ENCODE data around the gene MARK3. TPM values are rescaled to one million over a fixed set of nuclear protein-coding genes. Genes with fewer than 3 reads are reported as not detected.
A peak's percentile ranks its signal among the peaks of the same experiment; 100 is the strongest.

Gene MARK3
- total and polyA plus RNA-seq, 2 of the 13 experiments (the other 11 are each of a cell fraction or from before 2014, with no cell fraction given), result 47.7 to 56.6 TPM

DNA sequence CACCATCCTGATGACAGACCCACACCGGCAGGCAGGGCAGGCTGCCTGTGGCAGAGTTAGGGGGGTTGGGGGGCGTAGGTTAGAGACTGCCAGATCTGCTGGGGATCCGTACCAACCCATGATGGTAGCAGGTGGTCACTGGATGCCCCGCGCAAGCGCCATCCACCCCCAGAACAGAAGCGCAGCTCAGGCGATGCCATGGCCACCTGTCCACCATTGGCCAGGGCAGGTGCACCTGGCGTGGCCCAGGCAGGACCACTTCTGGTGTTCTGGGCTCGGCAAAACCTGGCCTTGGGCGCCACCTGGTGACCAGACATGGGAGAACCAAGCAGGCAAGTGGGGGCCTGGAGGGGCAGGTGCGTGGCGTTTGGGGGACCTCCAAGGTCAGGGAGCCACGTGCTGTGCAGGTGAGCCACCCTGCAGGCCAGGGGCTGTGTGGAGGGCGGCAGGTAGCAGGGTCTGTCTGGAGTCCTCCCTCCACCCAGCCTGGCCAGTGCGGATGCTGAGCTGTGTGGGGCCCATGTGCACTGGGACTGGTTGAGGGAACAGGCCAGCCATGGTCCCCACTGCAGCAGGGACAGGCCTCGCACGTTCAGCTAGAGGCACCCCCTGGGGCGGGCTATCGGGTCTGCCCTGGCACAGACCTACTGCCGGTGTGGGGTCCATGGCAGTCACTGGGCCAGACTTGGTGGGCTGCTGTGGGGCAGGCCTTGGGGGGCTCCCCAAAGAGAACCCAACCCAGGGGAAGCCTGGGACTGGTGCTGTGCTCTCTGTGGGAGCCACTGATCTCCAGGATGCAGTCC lies 161.6 kb downstream of the MARK3 start:
- no peak for FAIRE-seq
- no peak overlapping the region for H3K4me2 ChIP-seq (ENCODE audit: low read depth, low read length)
- no peak overlapping the region for H3K4me3 ChIP-seq (replicated peaks in 1 of 3; ENCODE audit: insufficient read depth in 1 of 3, low read depth in 2 of 3, low read length in 3 of 3)
- H4K20me1 ChIP-seq (ENCODE audit: insufficient read depth, low read length), result no peaks in the 10 kb centered on the region
- ATAC-seq, result peak; percentile 45
- H3K27ac ChIP-seq (ENCODE audit: extremely low read length, insufficient read depth, low read length), result no peak overlapping the region
- in situ Hi-C loops (cut with HindIII; ENCODE audit: extremely low pct_ligation_motif_present, low pct_unique_long_range_greater_than_20kb) (loop anchor here (5.0 kb wide), 1 partner anchor 45 kb away; no protein-coding TSS in a partner anchor), intact Hi-C loops (cut with micrococcal nuclease; ENCODE audit: unreplicated experiment) (loop anchor here (1.0 kb wide), 2 partner anchors 29 to 47 kb away; no protein-coding TSS in a partner anchor)
- DNase-seq (ENCODE audit: low spot score), result peak; percentile 44
- H3K4me1 ChIP-seq (ENCODE audit: insufficient read depth, low read length), result peaks cover 43% of the 10 kb centered on the region
- H3K9ac ChIP-seq (ENCODE audit: insufficient read depth, low read depth, low read length), result no peak overlapping the region
- no TSS peak for BruUV-seq (replicated peaks)
- H3K36me3 ChIP-seq (replicated peaks in 1 of 2; ENCODE audit: control insufficient read depth in 1 of 2, insufficient read depth in 2 of 2, low read length in 2 of 2), result no peaks in the 10 kb centered on the region
- no peaks in the 10 kb centered on the region for H3K79me2 ChIP-seq (ENCODE audit: insufficient read depth, low read length)
- H3K27me3 ChIP-seq (ENCODE audit: control insufficient read depth in 1 of 2, insufficient read depth in 2 of 2, low read length in 2 of 2), result peaks cover 2 to 7% of the 10 kb centered on the region in 2 experiments; a peak in 2 of 5 replicates
- no peak overlapping the region for H2AFZ ChIP-seq (ENCODE audit: low read length)
- ChIA-PET CTCF (ENCODE audit: low intra/inter-chr PET ratio, low total read pairs) (interaction anchor here (0.7 to 2.8 kb wide), 3 partner anchors 28 to 51 kb away, joined by 3 to 38 read pairs (median 31); no protein-coding TSS in a partner anchor), POLR2A (interaction anchor here (0.6 kb wide), 1 partner anchor 12 kb away, joined by 4 read pairs; no protein-coding TSS in a partner anchor)
- 7% methylated on average over 3 of the region's 21 CpGs for WGBS (ENCODE audit: low lambda C conversion rate)
- no peaks in the 10 kb centered on the region for H3K9me3 ChIP-seq (ENCODE audit: low read length)
- no peak for TF ChIP-seq ZKSCAN8 (CRISPR knock-in tag; IDR thresholded peaks at IDR 0.05; ENCODE audit: borderline replicate concordance)
- TF ChIP-seq KDM4B (CRISPR knock-in tag; IDR thresholded peaks at IDR 0.05), result no peak
- no peak for TF ChIP-seq ZBTB1 (CRISPR knock-in tag; IDR thresholded peaks at IDR 0.05; ENCODE audit: borderline replicate concordance)
- no peak for TF ChIP-seq ZNF484 (CRISPR knock-in tag; IDR thresholded peaks at IDR 0.05; ENCODE audit: borderline replicate concordance, low read depth)
- 0 out of 2 replicates have a peak, but pooled peaks have one; percentile 23 for TF ChIP-seq AKAP8 (CRISPR knock-in tag; IDR thresholded peaks at IDR 0.05)
- no peak for TF ChIP-seq ZNF598 (CRISPR knock-in tag; IDR thresholded peaks at IDR 0.05; ENCODE audit: borderline replicate concordance)
- no peak for TF ChIP-seq SOX13 (IDR thresholded peaks at IDR 0.05)
- no peak for TF ChIP-seq SOX13 (CRISPR knock-in tag; conservative IDR thresholded peaks at IDR 0.05 in 1 of 2, IDR thresholded peaks at IDR 0.05 in 1 of 2)
- no peak for TF ChIP-seq HOXA7 (CRISPR knock-in tag; IDR thresholded peaks at IDR 0.05)
- TF ChIP-seq, protein P1, sequence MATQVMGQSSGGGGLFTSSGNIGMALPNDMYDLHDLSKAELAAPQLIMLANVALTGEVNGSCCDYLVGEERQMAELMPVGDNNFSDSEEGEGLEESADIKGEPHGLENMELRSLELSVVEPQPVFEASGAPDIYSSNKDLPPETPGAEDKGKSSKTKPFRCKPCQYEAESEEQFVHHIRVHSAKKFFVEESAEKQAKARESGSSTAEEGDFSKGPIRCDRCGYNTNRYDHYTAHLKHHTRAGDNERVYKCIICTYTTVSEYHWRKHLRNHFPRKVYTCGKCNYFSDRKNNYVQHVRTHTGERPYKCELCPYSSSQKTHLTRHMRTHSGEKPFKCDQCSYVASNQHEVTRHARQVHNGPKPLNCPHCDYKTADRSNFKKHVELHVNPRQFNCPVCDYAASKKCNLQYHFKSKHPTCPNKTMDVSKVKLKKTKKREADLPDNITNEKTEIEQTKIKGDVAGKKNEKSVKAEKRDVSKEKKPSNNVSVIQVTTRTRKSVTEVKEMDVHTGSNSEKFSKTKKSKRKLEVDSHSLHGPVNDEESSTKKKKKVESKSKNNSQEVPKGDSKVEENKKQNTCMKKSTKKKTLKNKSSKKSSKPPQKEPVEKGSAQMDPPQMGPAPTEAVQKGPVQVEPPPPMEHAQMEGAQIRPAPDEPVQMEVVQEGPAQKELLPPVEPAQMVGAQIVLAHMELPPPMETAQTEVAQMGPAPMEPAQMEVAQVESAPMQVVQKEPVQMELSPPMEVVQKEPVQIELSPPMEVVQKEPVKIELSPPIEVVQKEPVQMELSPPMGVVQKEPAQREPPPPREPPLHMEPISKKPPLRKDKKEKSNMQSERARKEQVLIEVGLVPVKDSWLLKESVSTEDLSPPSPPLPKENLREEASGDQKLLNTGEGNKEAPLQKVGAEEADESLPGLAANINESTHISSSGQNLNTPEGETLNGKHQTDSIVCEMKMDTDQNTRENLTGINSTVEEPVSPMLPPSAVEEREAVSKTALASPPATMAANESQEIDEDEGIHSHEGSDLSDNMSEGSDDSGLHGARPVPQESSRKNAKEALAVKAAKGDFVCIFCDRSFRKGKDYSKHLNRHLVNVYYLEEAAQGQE (IDR thresholded peaks at IDR 0.05; ENCODE audit: borderline replicate concordance in 1 of 2, low read depth in 1 of 2, low read length in 2 of 2), result no peak
- TF ChIP-seq PAF1 (CRISPR knock-in tag; IDR thresholded peaks at IDR 0.05), result no peak
- TF ChIP-seq, protein P2, sequence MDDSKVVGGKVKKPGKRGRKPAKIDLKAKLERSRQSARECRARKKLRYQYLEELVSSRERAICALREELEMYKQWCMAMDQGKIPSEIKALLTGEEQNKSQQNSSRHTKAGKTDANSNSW (CRISPR knock-in tag; IDR thresholded peaks at IDR 0.05; ENCODE audit: borderline replicate concordance), result no peak
- no peak for TF ChIP-seq AFF4 (CRISPR knock-in tag; IDR thresholded peaks at IDR 0.05)
- no peak for TF ChIP-seq ESRRA (CRISPR knock-in tag; IDR thresholded peaks at IDR 0.05; ENCODE audit: low read depth)
- TF ChIP-seq CENPT (CRISPR knock-in tag; IDR thresholded peaks at IDR 0.05; ENCODE audit: low read depth), result no peak
- TF ChIP-seq DMAP1 (CRISPR knock-in tag; IDR thresholded peaks at IDR 0.05), result no peak
